HepG2 (cell line): ENCODE data around the gene ERP27. TPM values are rescaled to one million over a fixed set of nuclear protein-coding genes. Genes with fewer than 3 reads are reported as not detected.

Source experiments
- ATAC-seq: fragments of 200-7000 bp; cut with Tn5 transposase; 3 replicates; pipeline ENCODE4 v1.9.1; 2020; ENCODE audit warnings: mild to moderate bottlenecking, moderate library complexity
- BruUV-seq: library from RNA; stranded (reverse); fragments of 400-500 nt; replicated peaks from 2 replicates; lab custom pipeline; 2021; lab: Mats Ljungman, UMichigan
- CTCF ChIA-PET: fragments of 300-600 bp; formaldehyde crosslinking; extraction: SDS; loops from one replicate; lab custom pipeline; 2021; ENCODE audit warnings: low total read pairs, inconsistent platforms, low intra/inter-chr PET ratio; lab: Yijun Ruan, JAX
- POLR2A ChIA-PET: fragments of 350-600 bp; sonication (Branson Sonifier 250); formaldehyde crosslinking; loops from one replicate; lab custom pipeline; 2020; ENCODE audit warnings: antibody characterized with exemption, inconsistent platforms; lab: Yijun Ruan, JAX
- DNase-seq: peaks from one replicate; pipeline ENCODE4 v3.0.0-alpha.2; 2015; ENCODE audit warnings: low spot score
- FAIRE-seq: peaks from 3 replicates; lab custom pipeline; 2011; peaks lifted over from hg19 to GRCh38; lab: Jason Lieb, UNC
- H2AFZ ChIP-seq: one replicate; pipeline ENCODE4 v1.6.1; 2011; ENCODE audit warnings: low read length, inconsistent platforms
- H3K27ac ChIP-seq: fragments of 300-600 bp; 3 replicates; pipeline ENCODE4 v1.8.0; 2011; ENCODE audit warnings: mixed run types, mild to moderate bottlenecking, mixed read lengths, low read length, inconsistent platforms; ENCODE audit not compliant: insufficient read depth; ENCODE audit errors: extremely low read length
- H3K27me3 ChIP-seq, 2 experiments: fragments of 200-600 bp in 1 of 2; 2 replicates in 1 of 2; 3 replicates in 1 of 2; pipeline versions ENCODE4 v1.6.0 to v1.8.0; 2011; ENCODE audit warnings: low read length in 2 of 2, mild to moderate bottlenecking in 2 of 2, moderate library complexity in 2 of 2, inconsistent platforms in 1 of 2; ENCODE audit not compliant: insufficient read depth in 2 of 2, control insufficient read depth in 1 of 2
- H3K36me3 ChIP-seq, 2 experiments: fragments of 200-600 bp in 1 of 2; replicated peaks in 1 of 2; 2 replicates in 1 of 2; 3 replicates in 1 of 2; pipeline versions ENCODE4 v1.5.1 to v1.8.0; 2011; ENCODE audit warnings: low read length in 2 of 2, inconsistent platforms in 1 of 2; ENCODE audit not compliant: insufficient read depth in 2 of 2, control insufficient read depth in 1 of 2
- H3K4me1 ChIP-seq: 2 replicates; pipeline ENCODE4 v1.5.1; 2012; ENCODE audit warnings: low read length, inconsistent platforms; ENCODE audit not compliant: insufficient read depth
- H3K4me2 ChIP-seq: 2 replicates; pipeline ENCODE4 v1.6.0; 2011; ENCODE audit warnings: low read depth, low read length, inconsistent platforms
- H3K4me3 ChIP-seq, 3 experiments: fragments of 200-600 bp in 1 of 3; sonication (generic), shearing (Covaris generic) in 1 of 3; replicated peaks in 1 of 3; 2 replicates each; pipeline ENCODE4 v1.5.1; 2011 to 2016; ENCODE audit warnings: low read length in 3 of 3, inconsistent platforms in 2 of 3, low read depth in 2 of 3, mild to moderate bottlenecking in 2 of 3, control low read depth in 1 of 3, mixed read lengths in 1 of 3; ENCODE audit not compliant: insufficient read depth in 1 of 3
- H3K79me2 ChIP-seq: one replicate; pipeline ENCODE4 v1.6.1; 2011; ENCODE audit warnings: low read length, inconsistent platforms; ENCODE audit not compliant: insufficient read depth
- H3K9ac ChIP-seq: 2 replicates; pipeline ENCODE4 v1.6.0; 2011; ENCODE audit warnings: mild to moderate bottlenecking, low read depth, low read length, inconsistent platforms; ENCODE audit not compliant: insufficient read depth
- H3K9me3 ChIP-seq: 2 replicates; pipeline ENCODE4 v1.5.1; 2012; ENCODE audit warnings: mild to moderate bottlenecking, low read length
- H4K20me1 ChIP-seq: 2 replicates; pipeline ENCODE4 v1.6.0; 2011; ENCODE audit warnings: inconsistent platforms, mild to moderate bottlenecking, low read length, moderate library complexity; ENCODE audit not compliant: insufficient read depth
- ADNP ChIP-seq: sonication (generic); formaldehyde crosslinking; IDR thresholded peaks from 2 replicates; pipeline ENCODE4 v1.4.0; 2020; ENCODE audit warnings: missing genetic modification reagents
- KDM3A ChIP-seq: IDR thresholded peaks from 2 replicates; pipeline ENCODE4 v1.6.1; 2018; ENCODE audit warnings: low read depth, missing compliant biosample characterization
- RBM22 ChIP-seq: fragments of 200-400 bp; formaldehyde crosslinking; optimal IDR thresholded peaks from 2 replicates; pipeline ENCODE3; 2017; ENCODE audit warnings: mild to moderate bottlenecking, low read length, moderate library complexity
- TOE1 ChIP-seq: sonication (generic); formaldehyde crosslinking; IDR thresholded peaks from 2 replicates; pipeline ENCODE4 v1.4.0; 2020; ENCODE audit warnings: mild to moderate bottlenecking, missing genetic modification reagents
- ZFAT ChIP-seq: sonication (generic); formaldehyde crosslinking; conservative IDR thresholded peaks from 2 replicates; pipeline ENCODE4 v1.8.1; 2023; ENCODE audit warnings: missing genetic modification reagents, inconsistent platforms
- ZNF329 ChIP-seq: sonication (generic); formaldehyde crosslinking; IDR thresholded peaks from 2 replicates; pipeline ENCODE4 v1.9.0; 2021; ENCODE audit warnings: low read depth, mild to moderate bottlenecking, missing genetic modification reagents
- ZNF768 ChIP-seq: sonication (generic); formaldehyde crosslinking; IDR thresholded peaks from 2 replicates; pipeline ENCODE4 v1.4.0; 2020; ENCODE audit warnings: missing genetic modification reagents
- ZNF850 ChIP-seq: sonication (generic); formaldehyde crosslinking; conservative IDR thresholded peaks from 2 replicates; pipeline ENCODE4 v1.9.0; 2021; ENCODE audit warnings: mild to moderate bottlenecking, missing genetic modification reagents
- ZSCAN21 ChIP-seq: sonication (generic); formaldehyde crosslinking; IDR thresholded peaks from 2 replicates; pipeline ENCODE4 v1.8.0; 2022; ENCODE audit warnings: mild to moderate bottlenecking, missing genetic modification reagents, moderate library complexity, borderline replicate concordance
- WGBS: methylation state at CpG from one replicate; pipeline ENCODE4 v1.1.6; 2017; ENCODE audit warnings: low lambda C conversion rate; 5-methylcytosine and 5-hydroxymethylcytosine counted together
- in situ Hi-C: cut with HindIII; loops from 2 replicates; pipeline ENCODE4 v1.10.0; 2017; ENCODE audit warnings: low pct_unique_long_range_greater_than_20kb; ENCODE audit not compliant: extremely low pct_ligation_motif_present
- intact Hi-C: fragments of 100-400 bp; cut with micrococcal nuclease; formaldehyde crosslinking; loops from one replicate; pipeline ENCODE4 v1.10.0; 2022; ENCODE audit not compliant: unreplicated experiment
- polyA plus RNA-seq, 8 experiments: library from polyadenylated mRNA; depleted of rRNA in 3 of 8; stranded (reverse) in 7 of 8; unstranded in 1 of 8; fragments of >200 nt; fragmentation: Illumina TruSeq in 4 of 8; extraction: Trizol in 4 of 8; gene quantifications; 2 replicates each; pipeline versions ENCODE4 v1.2.1 to v1.2.3, GENCODE V29; 2011 to 2016; ENCODE audit warnings: low read depth in 4 of 8, missing spikeins in 1 of 8, mixed read lengths in 1 of 8; ENCODE audit not compliant: insufficient read depth in 1 of 8
- total RNA-seq, 5 experiments: library from RNA; depleted of rRNA; stranded (reverse); fragments of >200 nt; fragmentation: Illumina TruSeq; extraction: Trizol; gene quantifications; 2 replicates each; pipeline ENCODE4 v1.2.3, GENCODE V29; 2016; ENCODE audit warnings: low read depth in 1 of 5
- TF ChIP-seq, protein P1 (sequence below): sonication (generic); formaldehyde crosslinking; IDR thresholded peaks from 2 replicates; pipeline ENCODE4 v1.8.1; 2023; ENCODE audit warnings: mild to moderate bottlenecking, moderate library complexity, missing genetic modification reagents

The ERP27 gene
- total and polyA plus RNA-seq, 2 of the 13 experiments (the other 11 are each of a cell fraction or from before 2014, with no cell fraction given), result 1.8 to 6.6 TPM

GRCh38 chr12:14984036-14984435 is 45.7 kb upstream of the ERP27 start:
- in situ Hi-C loops (no loop called here), intact Hi-C loops (no loop called here)
- no peaks in the 10 kb centered on the region for H4K20me1 ChIP-seq
- no peak for DNase-seq
- peaks cover 0 to 1% of the 10 kb centered on the region in 2 experiments; a peak in 3 of 5 replicates for H3K27me3 ChIP-seq
- no peak for TF ChIP-seq RBM22
- no peak overlapping the region for H3K27ac ChIP-seq
- H2AFZ ChIP-seq, result no peak overlapping the region
- FAIRE-seq, result no peak
- no peak overlapping the region for H3K4me3 ChIP-seq
- CTCF ChIA-PET, result no interaction called here
- no peaks in the 10 kb centered on the region for H3K79me2 ChIP-seq
- H3K9ac ChIP-seq, result no peak overlapping the region
- POLR2A ChIA-PET, result no interaction called here
- ATAC-seq, result no peak
- BruUV-seq, result no TSS peak
- H3K4me2 ChIP-seq, result no peak overlapping the region
- WGBS, result 0% methylated on average over 1 of the region's 1 CpG
- no peaks in the 10 kb centered on the region for H3K36me3 ChIP-seq
- H3K4me1 ChIP-seq, result no peaks in the 10 kb centered on the region
- no peaks in the 10 kb centered on the region for H3K9me3 ChIP-seq

DNA sequence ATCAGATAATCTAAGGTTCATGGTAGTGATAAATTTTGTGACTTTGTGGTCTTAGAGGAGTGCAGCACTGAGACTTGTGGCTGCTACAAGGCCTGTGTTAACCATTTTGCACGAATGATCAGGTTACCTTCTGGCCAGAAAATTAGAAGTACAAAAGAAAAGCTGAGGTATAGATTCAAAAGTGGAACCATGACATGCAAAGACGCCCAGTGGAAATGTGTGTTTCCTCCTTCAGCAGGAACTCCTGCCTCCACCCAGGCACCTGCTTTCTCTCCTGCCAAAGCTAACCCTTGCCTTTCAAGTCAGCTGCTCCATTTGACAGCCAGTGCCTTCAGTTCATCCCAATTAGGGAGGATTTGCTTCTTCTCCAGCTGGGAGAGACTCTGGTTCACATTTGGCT is 44.7 kb upstream of the ERP27 start:
- H3K36me3 ChIP-seq, result no peaks in the 10 kb centered on the region
- ATAC-seq (no peak), DNase-seq (no peak), FAIRE-seq (no peak)
- no peaks in the 10 kb centered on the region for H3K79me2 ChIP-seq
- H3K4me2 ChIP-seq, result no peak overlapping the region
- no peaks in the 10 kb centered on the region for H4K20me1 ChIP-seq
- CTCF ChIA-PET, result no interaction called here
- H3K9me3 ChIP-seq, result no peaks in the 10 kb centered on the region
- peaks cover 0 to 1% of the 10 kb centered on the region in 2 experiments; a peak in 3 of 5 replicates for H3K27me3 ChIP-seq
- 0% methylated on average over 2 of the region's 2 CpGs for WGBS
- no peak overlapping the region for H2AFZ ChIP-seq
- intact Hi-C loops (no loop called here), in situ Hi-C loops (no loop called here)
- no peaks in the 10 kb centered on the region for H3K4me1 ChIP-seq
- TF ChIP-seq ZNF329 (CRISPR knock-in tag), result no peak
- no peak for TF ChIP-seq ZFAT (CRISPR knock-in tag)
- TF ChIP-seq ZNF768 (CRISPR knock-in tag), result no peak
- TF ChIP-seq TOE1 (CRISPR knock-in tag), result no peak
- TF ChIP-seq ADNP, result no peak
- TF ChIP-seq ZNF850, result no peak
- no peak for TF ChIP-seq KDM3A (CRISPR knock-in tag)
- TF ChIP-seq ZSCAN21 (CRISPR knock-in tag), result no peak
- TF ChIP-seq, protein P1, sequence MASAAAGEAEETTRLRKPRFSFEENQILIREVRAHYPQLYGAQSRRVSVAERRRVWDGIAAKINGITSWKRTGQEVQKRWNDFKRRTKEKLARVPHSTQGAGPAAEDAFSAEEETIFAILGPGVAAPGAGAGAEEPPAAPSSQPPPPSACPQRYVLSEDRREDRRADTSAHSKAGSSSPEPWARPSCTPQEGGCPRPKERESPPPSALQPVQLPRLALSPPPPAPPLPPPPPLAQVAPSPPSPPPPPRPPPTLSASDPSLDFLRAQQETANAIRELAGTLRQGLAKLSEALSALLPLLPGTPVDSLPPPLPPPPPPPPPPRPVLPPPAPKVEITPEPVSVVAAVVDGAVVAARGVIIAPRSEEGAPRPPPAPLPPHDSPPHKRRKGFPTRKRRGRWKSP (CRISPR knock-in tag), result no peak
- POLR2A ChIA-PET, result no interaction called here
- no TSS peak for BruUV-seq
- H3K4me3 ChIP-seq, result no peak overlapping the region
- no peak overlapping the region for H3K27ac ChIP-seq
- H3K9ac ChIP-seq, result no peak overlapping the region
